Skeletal muscle tissue (tissue), 4 donors: ENCODE data around the gene NPAS3. TPM values are rescaled to one million over a fixed set of nuclear protein-coding genes. Genes with fewer than 3 reads are reported as not detected.

Experiments
- H3K27ac ChIP-seq: one replicate; pipeline ENCODE4 v1.7.0; 2013; ENCODE audit warnings: mild to moderate bottlenecking, low read depth, low read length, inconsistent platforms
- H3K27me3 ChIP-seq, 3 donors: one replicate each; pipeline ENCODE4 v1.7.0; 2013; ENCODE audit warnings: low read length in 3 of 3; ENCODE audit not compliant: control insufficient read depth in 3 of 3, insufficient read depth in 3 of 3
- H3K36me3 ChIP-seq, 3 donors: one replicate each; pipeline ENCODE4 v1.7.0; 2013; ENCODE audit warnings: low read length in 3 of 3; ENCODE audit not compliant: control insufficient read depth in 3 of 3, insufficient read depth in 3 of 3
- H3K4me1 ChIP-seq, 3 donors: one replicate each; pipeline ENCODE4 v1.7.0; 2013; ENCODE audit warnings: low read length in 3 of 3, mild to moderate bottlenecking in 3 of 3; ENCODE audit not compliant: control insufficient read depth in 3 of 3, insufficient read depth in 3 of 3
- H3K4me3 ChIP-seq, 3 donors: one replicate each; pipeline ENCODE4 v1.7.0; 2013; ENCODE audit warnings: low read length in 3 of 3
- H3K9ac ChIP-seq, 3 donors: one replicate each; pipeline ENCODE4 v1.7.0; 2013; ENCODE audit warnings: low read length in 3 of 3, mild to moderate bottlenecking in 3 of 3, moderate library complexity in 2 of 3, low read depth in 1 of 3
- H3K9me3 ChIP-seq, 3 donors: one replicate each; pipeline ENCODE4 v1.7.0; 2013; ENCODE audit warnings: low read length in 3 of 3; ENCODE audit not compliant: control insufficient read depth in 3 of 3
- total RNA-seq: library from RNA; depleted of rRNA; stranded (reverse); fragments of >200 nt; gene quantifications from one replicate; pipeline ENCODE4 v1.2.3, GENCODE V29; 2014
- donor health status: Osteomylitis.

NPAS3 gene
- total RNA-seq, 1 donor from 2014 or later, result 9.9 TPM

DNA sequence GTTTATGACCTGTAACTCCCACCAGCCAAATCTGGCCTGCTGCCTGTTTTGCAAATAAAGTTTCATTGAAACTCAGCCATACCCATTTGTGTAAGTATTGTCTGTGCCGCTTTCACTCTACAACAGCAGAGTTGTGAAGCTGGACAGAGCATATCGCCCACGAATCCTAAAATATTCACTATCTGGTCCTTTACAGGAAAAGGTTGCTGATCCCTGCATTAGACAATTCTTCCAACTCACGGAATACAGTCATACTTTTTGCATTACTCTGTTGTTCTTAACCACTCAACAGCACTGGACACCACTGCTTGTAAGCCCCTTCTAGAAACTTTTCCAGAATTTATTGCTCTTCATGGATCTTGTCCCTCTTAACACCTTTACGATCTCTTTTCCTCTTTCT, 576.8 kb downstream of the NPAS3 start:
- H3K27me3 ChIP-seq, result peaks cover 0 to 1% (median 0%) of the 10 kb centered on the region in 3 donors
- H3K9me3 ChIP-seq, result no peaks in the 10 kb centered on the region
- H3K9ac ChIP-seq, result no peak overlapping the region
- H3K4me3 ChIP-seq, result no peak overlapping the region
- H3K4me1 ChIP-seq, result no peaks in the 10 kb centered on the region
- no peaks in the 10 kb centered on the region for H3K36me3 ChIP-seq
- no peak overlapping the region for H3K27ac ChIP-seq

DNA sequence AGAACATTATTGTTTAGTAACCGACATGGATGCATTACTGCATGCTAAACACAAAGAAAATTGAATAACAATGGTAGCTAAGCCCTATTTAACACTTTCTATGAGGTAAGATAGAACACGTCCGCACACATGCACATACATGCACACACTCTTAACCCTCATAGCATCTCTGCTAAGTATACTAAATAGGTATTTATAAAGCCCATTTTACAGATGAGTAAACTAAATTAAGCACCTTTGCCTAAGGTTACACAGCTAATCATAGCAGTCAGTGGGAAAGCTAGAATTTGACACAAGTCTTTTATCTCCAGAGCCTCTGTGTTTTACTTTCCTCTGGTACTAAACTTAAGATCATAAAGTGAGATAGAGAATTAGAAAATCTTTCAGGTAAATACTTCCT, 577.2 kb downstream of the NPAS3 start:
- H3K9ac ChIP-seq, result no peak overlapping the region
- H3K4me3 ChIP-seq, result no peak overlapping the region
- H3K27ac ChIP-seq, result no peak overlapping the region
- H3K36me3 ChIP-seq, result no peaks in the 10 kb centered on the region
- no peaks in the 10 kb centered on the region for H3K4me1 ChIP-seq
- peaks cover 0 to 2% (median 0%) of the 10 kb centered on the region in 3 donors for H3K27me3 ChIP-seq
- no peaks in the 10 kb centered on the region for H3K9me3 ChIP-seq

DNA sequence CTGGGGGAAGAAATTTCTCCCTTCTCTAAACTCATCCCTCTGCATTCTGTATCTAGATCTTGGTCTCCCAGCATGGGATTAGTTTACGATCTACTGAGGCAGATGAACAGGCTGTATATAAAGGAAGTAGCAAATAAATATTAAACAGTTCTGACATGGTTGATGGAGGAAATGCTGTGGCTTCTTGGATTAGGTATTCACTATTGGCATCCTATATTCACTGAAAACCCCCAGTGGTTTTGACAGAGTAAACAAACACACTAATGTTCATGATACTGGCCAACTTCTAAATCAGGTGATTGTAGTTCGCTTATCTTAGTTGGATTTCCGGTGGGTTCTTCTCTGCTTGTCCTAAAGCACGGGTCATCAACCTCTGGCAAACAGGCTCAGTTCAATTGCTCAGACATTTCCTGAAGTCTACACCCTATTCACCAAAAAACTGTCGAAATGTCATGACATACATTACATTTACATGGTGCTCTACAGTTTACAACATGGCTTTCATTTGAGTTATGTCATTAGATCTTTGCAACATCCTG, 578.3 kb downstream of the NPAS3 start:
- H3K27me3 ChIP-seq, result peaks cover 0 to 2% (median 0%) of the 10 kb centered on the region in 3 donors
- no peaks in the 10 kb centered on the region for H3K9me3 ChIP-seq
- H3K4me1 ChIP-seq, result no peaks in the 10 kb centered on the region
- H3K36me3 ChIP-seq, result no peaks in the 10 kb centered on the region
- no peak overlapping the region for H3K9ac ChIP-seq
- no peak overlapping the region for H3K4me3 ChIP-seq
- H3K27ac ChIP-seq, result no peak overlapping the region

DNA sequence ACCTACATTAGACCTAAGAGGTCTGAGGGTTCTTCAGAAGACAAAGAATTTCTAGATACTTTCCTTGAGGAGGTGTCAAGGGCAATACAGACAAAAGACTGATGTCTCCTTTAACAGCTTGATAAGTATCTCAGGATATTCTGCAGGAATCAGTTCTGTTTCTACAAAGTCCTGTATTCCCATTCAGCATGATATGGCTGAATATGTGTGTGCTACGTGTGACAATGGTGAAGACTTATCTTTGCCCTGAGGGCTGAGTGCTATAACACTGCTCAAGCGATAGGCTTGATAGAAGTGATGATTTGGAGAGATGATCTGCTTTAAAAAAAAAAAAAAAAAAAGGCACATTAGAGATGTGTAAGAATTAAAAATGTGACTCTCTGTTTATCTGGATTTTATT, 582.5 kb downstream of the NPAS3 start:
- H3K4me1 ChIP-seq, result no peaks in the 10 kb centered on the region
- H3K27ac ChIP-seq, result no peak overlapping the region
- H3K9ac ChIP-seq, result no peak overlapping the region
- no peaks in the 10 kb centered on the region for H3K36me3 ChIP-seq
- H3K27me3 ChIP-seq, result peaks cover 0 to 2% (median 0%) of the 10 kb centered on the region in 3 donors
- no peak overlapping the region for H3K4me3 ChIP-seq
- no peaks in the 10 kb centered on the region for H3K9me3 ChIP-seq

DNA sequence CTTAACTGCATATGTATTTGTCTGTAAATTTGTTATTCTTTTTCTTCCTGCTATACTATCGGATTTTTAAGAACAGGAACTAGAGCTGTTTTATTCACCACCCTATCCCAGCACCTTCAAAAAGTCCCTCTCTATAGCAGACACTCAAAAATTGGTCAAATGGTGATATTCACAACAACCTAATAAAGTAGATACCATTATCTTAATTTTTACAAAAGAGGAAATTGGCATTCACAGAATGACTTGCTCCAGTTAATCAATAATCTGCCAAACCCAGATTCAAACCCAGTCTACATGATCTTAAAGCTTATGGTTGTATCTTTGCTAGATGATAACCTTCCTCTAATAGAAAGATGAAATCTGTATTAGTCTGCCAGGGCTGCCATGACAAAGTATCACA, 585.6 kb downstream of the NPAS3 start:
- H3K27me3 ChIP-seq, result peaks cover 0 to 2% (median 0%) of the 10 kb centered on the region in 3 donors
- no peak overlapping the region for H3K27ac ChIP-seq
- H3K9ac ChIP-seq, result no peak overlapping the region
- H3K9me3 ChIP-seq, result no peaks in the 10 kb centered on the region
- no peaks in the 10 kb centered on the region for H3K36me3 ChIP-seq
- no peaks in the 10 kb centered on the region for H3K4me1 ChIP-seq
- no peak overlapping the region for H3K4me3 ChIP-seq

DNA sequence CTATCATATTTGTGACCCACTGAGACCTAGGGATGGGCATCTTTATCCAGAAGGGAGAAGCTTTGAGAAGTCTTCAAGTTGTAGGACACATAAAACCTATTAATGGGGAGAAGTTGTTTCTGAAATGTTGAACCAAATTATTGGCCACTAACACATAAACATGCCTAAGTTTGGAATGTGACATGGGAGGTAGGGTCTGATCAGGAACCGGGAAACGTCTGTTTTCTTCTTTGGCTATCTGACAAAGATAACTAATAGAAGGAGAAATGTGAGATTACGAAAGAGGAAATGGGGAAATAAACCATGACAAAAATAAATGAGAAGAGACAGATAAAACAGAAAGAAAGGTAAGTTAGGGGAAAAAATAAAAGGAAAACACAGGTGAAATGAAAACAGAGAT, 586.9 kb downstream of the NPAS3 start:
- no peaks in the 10 kb centered on the region for H3K4me1 ChIP-seq
- H3K9me3 ChIP-seq, result no peaks in the 10 kb centered on the region
- H3K9ac ChIP-seq, result no peak overlapping the region
- H3K27ac ChIP-seq, result no peak overlapping the region
- no peaks in the 10 kb centered on the region for H3K36me3 ChIP-seq
- no peaks in the 10 kb centered on the region for H3K27me3 ChIP-seq
- H3K4me3 ChIP-seq, result no peak overlapping the region

DNA sequence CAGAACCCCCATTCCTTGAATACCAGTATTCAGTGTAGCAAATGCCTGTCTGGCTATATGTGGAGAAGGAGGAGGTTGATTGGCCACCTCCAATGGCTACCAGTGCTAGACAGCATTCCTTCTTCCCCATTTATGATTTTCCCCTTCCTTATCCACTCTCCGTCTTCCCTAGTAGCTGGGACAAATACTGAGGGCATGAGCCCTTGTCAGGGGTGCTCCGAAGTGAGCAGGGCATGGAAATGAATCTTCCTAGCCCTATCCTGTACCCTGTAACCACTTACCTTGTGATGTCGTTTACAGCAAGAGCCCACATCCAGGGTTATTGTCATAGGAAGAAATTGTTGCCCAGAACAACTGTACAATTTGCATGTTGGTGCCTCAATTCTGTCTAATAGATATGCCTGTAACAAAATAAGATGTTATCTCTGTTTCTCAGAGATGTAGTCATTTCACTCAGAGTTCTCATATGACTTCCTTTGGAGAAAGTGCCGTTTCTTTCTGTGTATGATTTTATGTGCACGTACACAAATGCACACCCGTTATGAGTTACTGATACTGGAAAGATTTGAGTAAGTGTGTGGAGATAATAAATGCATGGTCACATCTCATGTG, 588.5 kb downstream of the NPAS3 start:
- no peaks in the 10 kb centered on the region for H3K9me3 ChIP-seq
- no peaks in the 10 kb centered on the region for H3K36me3 ChIP-seq
- no peak overlapping the region for H3K4me3 ChIP-seq
- no peak overlapping the region for H3K9ac ChIP-seq
- H3K4me1 ChIP-seq, result no peaks in the 10 kb centered on the region
- no peak overlapping the region for H3K27ac ChIP-seq
- H3K27me3 ChIP-seq, result no peaks in the 10 kb centered on the region

DNA sequence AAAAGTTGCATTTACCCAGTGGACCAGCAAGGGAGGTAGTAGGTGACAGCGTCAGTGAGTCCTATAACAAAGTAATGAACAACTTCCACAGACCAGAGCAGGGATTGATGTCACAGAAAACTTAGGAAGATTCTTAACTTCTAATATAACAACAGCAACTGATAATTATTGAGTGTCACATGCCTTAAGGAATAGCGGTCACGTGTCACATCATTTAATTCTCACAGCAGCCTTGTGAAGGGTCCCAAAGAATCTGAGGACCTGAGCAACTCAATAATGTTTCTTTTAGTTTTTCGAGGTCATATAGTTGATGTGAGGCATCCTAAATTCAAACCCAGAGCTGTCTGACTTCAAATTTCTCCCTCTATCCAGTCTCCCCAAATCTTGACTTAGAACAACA, 590.0 kb downstream of the NPAS3 start:
- Histone ChIP-seq H3K27ac (no peak overlapping the region), H3K36me3 (no peaks in the 10 kb centered on the region), H3K4me3 (no peak overlapping the region), H3K27me3 (no peaks in the 10 kb centered on the region), H3K4me1 (no peaks in the 10 kb centered on the region), H3K9ac (no peak overlapping the region), H3K9me3 (no peaks in the 10 kb centered on the region)

DNA sequence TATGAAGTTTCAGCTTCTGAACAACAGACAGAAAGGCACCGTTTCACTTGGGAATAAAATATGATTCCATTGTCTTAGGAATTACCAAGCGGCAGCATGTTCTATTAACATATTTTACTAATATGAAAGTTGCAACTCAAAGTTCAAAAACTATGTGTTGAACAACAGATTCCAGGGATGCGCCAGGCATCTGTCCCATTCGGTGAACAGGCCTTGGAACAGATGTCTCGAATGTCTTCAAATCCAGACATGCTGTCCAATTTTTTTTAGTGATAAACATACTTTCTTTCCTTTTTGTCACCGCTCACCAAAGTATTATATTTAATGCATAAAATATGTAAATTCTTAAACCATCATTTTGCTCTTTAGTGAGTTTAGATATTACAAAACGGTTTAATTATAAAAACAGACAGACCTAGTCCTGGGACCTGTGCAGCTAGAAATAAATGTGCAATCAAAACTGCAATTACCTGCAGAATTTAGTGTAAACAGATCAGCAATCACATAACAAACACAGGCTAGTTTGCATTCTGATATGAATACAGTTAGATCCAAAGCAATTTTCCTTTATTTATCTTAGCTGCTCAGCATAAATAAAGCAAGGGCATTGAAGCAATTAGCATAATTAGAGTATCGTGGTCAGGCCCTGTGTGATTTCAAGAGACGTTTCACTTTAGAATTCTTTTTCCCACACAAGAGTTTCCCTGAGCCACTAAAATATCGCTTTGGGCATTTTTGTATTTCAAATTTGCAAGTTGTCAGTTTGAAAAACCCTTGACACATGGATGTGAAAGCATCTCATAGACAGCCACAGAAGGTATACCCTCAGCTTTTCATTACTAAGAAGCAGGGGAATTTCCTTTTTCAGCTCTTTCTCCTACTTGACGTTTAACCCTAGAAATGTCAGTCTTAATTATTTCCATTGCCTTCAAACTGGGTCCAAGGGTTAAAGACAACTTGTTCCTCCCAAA, 591.4 kb downstream of the NPAS3 start:
- no peaks in the 10 kb centered on the region for H3K36me3 ChIP-seq
- H3K27ac ChIP-seq, result no peak overlapping the region
- H3K27me3 ChIP-seq, result no peaks in the 10 kb centered on the region
- no peak overlapping the region for H3K4me3 ChIP-seq
- H3K9ac ChIP-seq, result no peak overlapping the region
- H3K4me1 ChIP-seq, result no peaks in the 10 kb centered on the region
- H3K9me3 ChIP-seq, result no peaks in the 10 kb centered on the region

DNA sequence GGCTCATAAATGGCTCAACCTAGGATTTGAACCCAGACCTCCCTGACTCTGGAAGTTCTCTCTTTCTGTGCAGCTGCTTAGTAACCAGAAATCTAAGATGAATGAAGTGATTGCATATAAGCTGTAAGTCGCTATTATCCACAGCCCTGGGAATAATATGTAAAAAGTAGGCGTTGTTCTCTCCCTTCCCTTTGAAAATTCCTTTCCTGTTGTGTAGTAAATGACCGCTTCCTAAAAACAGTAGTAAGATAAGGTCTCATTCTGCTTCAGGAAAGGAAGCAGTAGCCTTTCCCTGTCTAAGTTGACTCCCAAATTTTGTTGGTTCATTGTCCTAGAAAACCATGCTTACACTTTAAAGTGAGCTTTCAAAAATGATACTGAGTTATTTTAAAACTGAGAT, 593.9 kb downstream of the NPAS3 start:
- no peaks in the 10 kb centered on the region for H3K4me1 ChIP-seq
- H3K27ac ChIP-seq, result no peak overlapping the region
- no peaks in the 10 kb centered on the region for H3K27me3 ChIP-seq
- no peaks in the 10 kb centered on the region for H3K36me3 ChIP-seq
- H3K9me3 ChIP-seq, result no peaks in the 10 kb centered on the region
- no peak overlapping the region for H3K4me3 ChIP-seq
- no peak overlapping the region for H3K9ac ChIP-seq
